Measurements from ENCODE around the gene GYG2.

GRCh38 chrX:2811271-2811670 lies 17.5 kb upstream of the GYG2 start:
- TF ChIP-seq POLR2AphosphoS5 (IDR thresholded peaks at IDR 0.05; ENCODE audit: low read depth, low read length) (no peak), CTCF (IDR thresholded peaks at IDR 0.05) (no peak), RAD21 (IDR thresholded peaks at IDR 0.05; ENCODE audit: low read length) (no peak), EP300 (IDR thresholded peaks at IDR 0.05; ENCODE audit: borderline replicate concordance in 1 of 2, low read depth in 1 of 2, low read length in 1 of 2) (no peak), IRF3 (IDR thresholded peaks at IDR 0.05; ENCODE audit: low read depth, low read length) (no peak), SIN3A (IDR thresholded peaks at IDR 0.05; ENCODE audit: borderline replicate concordance, low read depth, low read length) (no peak), EZH2phosphoT487 (IDR thresholded peaks at IDR 0.05; ENCODE audit: borderline replicate concordance, low read depth) (no peak)

Measured in SK-N-SH (cell line).